GM12892 (cell line): ENCODE data around the gene TPRG1.

Experiments
- POLR2A ChIP-seq: IDR thresholded peaks from 2 replicates; pipeline ENCODE4 v1.6.1; 2011; ENCODE audit warnings: low read depth, low read length, control low read depth
- POLR2AphosphoS5 ChIP-seq: IDR thresholded peaks from 2 replicates; pipeline ENCODE4 v1.6.1; 2011; ENCODE audit warnings: low read depth, low read length, control low read depth
- TAF1 ChIP-seq: IDR thresholded peaks from 2 replicates; pipeline ENCODE4 v1.6.1; 2011; ENCODE audit warnings: low read depth, mild to moderate bottlenecking, control low read depth, low read length, borderline replicate concordance

- no peak for TF ChIP-seq POLR2A
- TF ChIP-seq POLR2AphosphoS5: no peak
- TF ChIP-seq TAF1: no peak
Observed at GRCh38 chr3:189160519-189161309, 11.1 kb upstream of the TPRG1 start.
